Measurements from ENCODE around the gene DCUN1D3. TPM values are rescaled to one million over a fixed set of nuclear protein-coding genes. Genes with fewer than 3 reads are reported as not detected.
"Not testable (repeated sequence)": the region's sequence is repeated elsewhere in the genome, so short reads cannot be mapped to it uniquely, and the experiment has no call there.

DCUN1D3 gene
- polyA plus RNA-seq, 3 donors = 9.0 to 9.6 (median 9.3) TPM

- DNase-seq (ENCODE audit: low read depth in 3 of 3, low spot score in 2 of 3) = no peak
These were observed 60.7 kb downstream of the DCUN1D3 start for GRCh38 chr16:20839504-20839903.

GRCh38 chr16:20838240-20838639 lies 61.9 kb downstream of the DCUN1D3 start:
- no peak for DNase-seq (ENCODE audit: low read depth in 3 of 3, low spot score in 2 of 3)

- DNase-seq (ENCODE audit: low read depth in 3 of 3, low spot score in 2 of 3) = no peak
These were observed 67.1 kb downstream of the DCUN1D3 start for GRCh38 chr16:20833086-20833485.

- no peak for DNase-seq (ENCODE audit: low read depth in 3 of 3, low spot score in 2 of 3)
These were observed 69.8 kb downstream of the DCUN1D3 start for GRCh38 chr16:20830372-20830771.

DNA sequence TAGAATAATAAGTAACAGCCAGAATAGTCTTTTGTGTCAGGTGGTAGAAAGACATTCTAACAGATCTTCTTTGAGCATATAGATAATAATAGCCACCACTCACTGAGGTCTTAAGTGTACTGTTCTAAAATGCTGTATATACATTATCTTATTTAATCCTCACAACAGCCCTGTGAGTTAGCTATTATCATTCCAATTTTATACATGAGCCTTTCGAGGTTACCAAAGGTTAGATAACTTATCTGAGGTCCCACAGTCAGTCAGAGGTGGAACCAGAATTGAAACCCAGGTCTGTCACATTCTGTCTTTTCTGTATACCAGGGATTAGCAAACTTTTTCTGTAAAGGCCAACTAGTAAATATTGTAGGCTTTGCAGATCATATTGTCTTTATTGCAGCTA lies 70.6 kb downstream of the DCUN1D3 start:
- no peak for DNase-seq (ENCODE audit: low read depth in 3 of 3, low spot score in 2 of 3)

- DNase-seq (ENCODE audit: low read depth in 3 of 3, low spot score in 2 of 3) = no peak
These were observed 74.1 kb downstream of the DCUN1D3 start for GRCh38 chr16:20826039-20826566.

DNA sequence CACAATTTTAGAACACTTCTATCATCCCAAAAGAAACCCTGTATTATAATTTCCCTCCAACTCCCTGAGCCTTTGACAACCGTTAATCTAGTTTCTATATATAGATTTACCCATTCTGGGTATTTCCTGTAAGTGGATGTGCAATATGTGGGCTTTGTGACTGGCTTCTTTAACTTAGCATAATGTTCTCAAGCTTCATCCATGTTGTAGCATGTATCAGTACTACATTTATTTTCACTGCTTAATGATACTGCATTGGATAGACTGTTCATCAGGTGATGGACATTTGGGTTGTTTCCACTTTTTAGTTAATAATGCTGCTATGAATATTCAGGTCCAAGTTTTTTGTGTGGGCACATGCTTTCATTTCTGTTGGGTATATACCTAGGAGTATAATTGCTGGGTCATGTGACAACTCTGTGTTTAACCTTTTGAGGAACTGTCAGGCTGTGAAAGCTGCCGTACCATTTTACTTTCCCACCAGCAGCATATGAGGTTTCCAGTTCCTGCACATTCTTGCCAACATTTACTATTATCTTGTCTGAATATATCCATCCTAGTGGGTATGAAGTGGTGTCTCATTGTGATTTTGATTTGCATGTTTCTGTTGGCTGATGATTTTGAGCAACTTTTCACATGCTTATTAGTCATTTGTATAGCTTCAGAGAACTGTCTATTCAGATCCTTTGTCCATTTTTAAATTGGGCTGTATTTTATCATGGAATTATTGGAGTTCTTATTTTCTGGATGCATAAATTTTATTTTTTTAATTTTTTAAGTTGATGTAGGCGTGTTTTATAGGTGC lies 77.4 kb downstream of the DCUN1D3 start:
- no peak for DNase-seq (ENCODE audit: low read depth in 3 of 3, low spot score in 2 of 3)

GRCh38 chr16:20821682-20822081 lies 78.5 kb downstream of the DCUN1D3 start:
- DNase-seq (ENCODE audit: low read depth in 3 of 3, low spot score in 2 of 3) = no peak

DNA sequence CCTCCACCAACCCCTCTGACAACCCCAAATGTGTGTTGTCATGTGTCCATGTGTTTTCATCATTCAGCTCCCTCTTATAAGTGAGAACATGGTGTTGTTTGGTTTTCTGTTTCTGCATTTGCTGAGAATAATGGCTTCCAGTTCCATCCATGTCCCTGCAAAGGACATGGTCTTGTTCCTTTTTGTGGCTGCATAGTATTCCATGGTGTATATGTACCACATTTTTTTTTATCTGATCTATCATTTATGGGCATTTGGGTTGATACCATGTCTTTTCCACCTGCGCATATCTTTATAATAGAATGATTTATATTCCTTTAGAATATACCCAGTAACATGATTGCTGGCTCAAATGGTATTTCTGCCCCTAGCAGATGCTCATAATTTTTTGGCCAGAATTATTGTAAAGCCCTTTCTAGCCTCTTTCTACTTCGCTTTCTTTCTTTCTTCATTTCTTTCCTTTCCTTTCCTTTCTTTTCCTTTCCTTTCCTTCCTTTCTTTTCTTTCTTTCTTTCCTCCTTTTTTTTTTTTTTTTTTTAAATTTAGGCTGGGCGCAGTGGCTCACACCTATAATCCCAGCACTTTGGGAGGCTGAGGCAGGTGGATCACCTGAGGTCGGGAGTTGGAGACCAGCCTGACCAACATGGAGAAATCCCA lies 81.1 kb downstream of the DCUN1D3 start:
- no peak for DNase-seq (ENCODE audit: low read depth in 3 of 3, low spot score in 2 of 3)

- no peak for DNase-seq (ENCODE audit: low read depth in 3 of 3, low spot score in 2 of 3)
These were observed 85.4 kb downstream of the DCUN1D3 start for GRCh38 chr16:20814784-20815183.

- no peak for DNase-seq (ENCODE audit: low read depth in 3 of 3, low spot score in 2 of 3)
These were observed 87.6 kb downstream of the DCUN1D3 start for GRCh38 chr16:20812510-20812909.

GRCh38 chr16:20811889-20812439 lies 88.2 kb downstream of the DCUN1D3 start:
- DNase-seq (ENCODE audit: low read depth in 3 of 3, low spot score in 2 of 3) = no peak

GRCh38 chr16:20807862-20808261 lies 92.3 kb downstream of the DCUN1D3 start:
- DNase-seq (ENCODE audit: low read depth in 3 of 3, low spot score in 2 of 3) = no peak

DNA sequence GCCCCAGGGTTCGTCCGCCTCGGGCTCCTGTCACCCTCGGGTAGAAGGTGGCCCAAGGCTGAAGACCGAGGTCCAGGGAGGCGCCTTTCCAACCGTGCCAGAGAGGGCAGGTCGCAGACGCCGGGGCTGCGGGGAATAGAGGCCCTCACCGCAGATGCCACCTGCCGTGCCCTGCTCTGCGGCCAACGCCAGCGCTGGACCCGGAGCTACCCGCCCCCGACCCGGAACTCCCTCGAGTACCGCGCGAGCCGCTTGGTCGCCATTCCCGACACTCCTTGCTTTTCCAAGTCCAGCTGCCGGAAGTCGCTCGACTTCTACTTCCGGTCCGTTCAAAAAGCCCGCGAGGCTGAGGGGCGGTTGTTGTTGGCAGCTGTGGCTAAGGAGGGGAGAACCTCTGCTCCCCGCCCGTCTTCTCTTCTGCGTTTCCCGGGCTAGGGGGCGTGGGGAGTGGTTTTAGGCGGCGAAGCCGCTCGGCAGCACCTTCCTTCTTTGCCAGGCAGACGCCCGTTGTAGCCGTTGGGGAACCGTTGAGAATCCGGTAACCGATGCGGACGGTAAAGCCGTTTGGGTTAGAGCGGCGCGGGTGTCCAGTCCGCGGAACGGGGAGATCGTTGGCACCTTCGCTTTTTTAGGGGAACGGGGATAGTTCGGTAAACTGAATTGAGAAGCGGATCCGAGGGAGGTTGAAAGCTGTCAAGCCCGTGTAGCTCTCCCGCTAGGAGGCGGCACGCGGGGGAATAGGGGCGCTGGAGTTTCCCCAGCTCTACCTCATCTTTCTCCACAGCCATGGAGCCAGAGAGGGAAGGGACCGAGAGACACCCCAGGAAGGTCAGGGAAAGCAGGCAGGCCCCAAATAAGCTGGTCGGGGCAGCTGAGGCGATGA lies 93.7 kb downstream of the DCUN1D3 start, which contains the start of the genes ERI2 and REXO5:
ERI2 (minus strand) TSS at position 305 of the 883 bp plus-strand sequence; CDS start at position 263, 42 bp downstream.
REXO5 (plus strand) TSS at position 360 of the 883 bp plus-strand sequence; CDS start at position 787, 427 bp downstream.
- DNase-seq (ENCODE audit: low read depth in 3 of 3, low spot score in 2 of 3) = peak; percentile 87 to 96 (median 92)

- DNase-seq (ENCODE audit: low read depth in 3 of 3, low spot score in 2 of 3) = not testable (repeated sequence)
These were observed 94.4 kb downstream of the DCUN1D3 start for GRCh38 chr16:20805684-20806167.

Other genes starting within 250 kb of the DCUN1D3 start
- gene ACSM1, start 202.7 kb downstream of the DCUN1D3 start, polyA plus RNA-seq (ENCODE audit: insufficient read length in 3 of 3) = 1 to 10 TPM in 2 of 3 donors, under 1 TPM in 1; 0.96 to 3.4 (median 1.0) TPM
- gene THUMPD1, start 158.5 kb downstream of the DCUN1D3 start, polyA plus RNA-seq (ENCODE audit: insufficient read length in 3 of 3) = 10 to 100 TPM; 75.4 to 86.6 (median 76.2) TPM
- 100 to 1,000 TPM; 115 to 128 (median 125) TPM for gene ACSM3, start 136.3 kb downstream of the DCUN1D3 start, polyA plus RNA-seq (ENCODE audit: insufficient read length in 3 of 3)
- gene ERI2, start 93.9 kb downstream of the DCUN1D3 start, polyA plus RNA-seq (ENCODE audit: insufficient read length in 3 of 3) = 10 to 100 TPM; 30.1 to 35.2 (median 35.0) TPM
- 1 to 10 TPM; 4.9 to 7.4 (median 7.0) TPM for gene REXO5, start 93.8 kb downstream of the DCUN1D3 start, polyA plus RNA-seq (ENCODE audit: insufficient read length in 3 of 3)
- 10 to 100 TPM; 49.8 to 50.6 (median 50.0) TPM for gene LYRM1, start 413 bp upstream of the DCUN1D3 start, polyA plus RNA-seq (ENCODE audit: insufficient read length in 3 of 3)

All from right renal cortex interstitium (tissue), 3 donors.